Epithelial cell of proximal tubule (primary cell): Measurements from ENCODE around the gene OBI1. TPM values are rescaled to one million over a fixed set of nuclear protein-coding genes. Genes with fewer than 3 reads are reported as not detected.

Experiments
- DNase-seq: peaks from one replicate; pipeline ENCODE4 v3.0.0-alpha.2; 2011; ENCODE audit warnings: low read depth
- H3K4me3 ChIP-seq: 2 replicates; pipeline ENCODE4 v1.5.1; 2011; ENCODE audit warnings: low read depth, mild to moderate bottlenecking, low read length
- total RNA-seq: library from RNA; depleted of rRNA; stranded (reverse); fragments of >200 nt; gene quantifications from 2 replicates; pipeline ENCODE4 v1.2.3, GENCODE V29; 2015
- TF ChIP-seq, protein P1 (sequence below): conservative IDR thresholded peaks from 2 replicates; pipeline ENCODE4 v1.5.1; 2012; ENCODE audit warnings: low read depth, mild to moderate bottlenecking, low read length

Gene OBI1, protein sequence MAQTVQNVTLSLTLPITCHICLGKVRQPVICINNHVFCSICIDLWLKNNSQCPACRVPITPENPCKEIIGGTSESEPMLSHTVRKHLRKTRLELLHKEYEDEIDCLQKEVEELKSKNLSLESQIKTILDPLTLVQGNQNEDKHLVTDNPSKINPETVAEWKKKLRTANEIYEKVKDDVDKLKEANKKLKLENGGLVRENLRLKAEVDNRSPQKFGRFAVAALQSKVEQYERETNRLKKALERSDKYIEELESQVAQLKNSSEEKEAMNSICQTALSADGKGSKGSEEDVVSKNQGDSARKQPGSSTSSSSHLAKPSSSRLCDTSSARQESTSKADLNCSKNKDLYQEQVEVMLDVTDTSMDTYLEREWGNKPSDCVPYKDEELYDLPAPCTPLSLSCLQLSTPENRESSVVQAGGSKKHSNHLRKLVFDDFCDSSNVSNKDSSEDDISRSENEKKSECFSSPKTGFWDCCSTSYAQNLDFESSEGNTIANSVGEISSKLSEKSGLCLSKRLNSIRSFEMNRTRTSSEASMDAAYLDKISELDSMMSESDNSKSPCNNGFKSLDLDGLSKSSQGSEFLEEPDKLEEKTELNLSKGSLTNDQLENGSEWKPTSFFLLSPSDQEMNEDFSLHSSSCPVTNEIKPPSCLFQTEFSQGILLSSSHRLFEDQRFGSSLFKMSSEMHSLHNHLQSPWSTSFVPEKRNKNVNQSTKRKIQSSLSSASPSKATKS
- 14.1 and 15.3 TPM in 2 replicates for total RNA-seq

GRCh38 chr13:78658630-78659449 is at the start of gene OBI1:
Gene OBI1 (minus strand): TSS chr13:78659155. CDS start chr13:78659120, 35 bp downstream.
- no peak for DNase-seq
- H3K4me3 ChIP-seq: peak within 1 kb of the TSS; percentile 80
- TF ChIP-seq, protein P1, sequence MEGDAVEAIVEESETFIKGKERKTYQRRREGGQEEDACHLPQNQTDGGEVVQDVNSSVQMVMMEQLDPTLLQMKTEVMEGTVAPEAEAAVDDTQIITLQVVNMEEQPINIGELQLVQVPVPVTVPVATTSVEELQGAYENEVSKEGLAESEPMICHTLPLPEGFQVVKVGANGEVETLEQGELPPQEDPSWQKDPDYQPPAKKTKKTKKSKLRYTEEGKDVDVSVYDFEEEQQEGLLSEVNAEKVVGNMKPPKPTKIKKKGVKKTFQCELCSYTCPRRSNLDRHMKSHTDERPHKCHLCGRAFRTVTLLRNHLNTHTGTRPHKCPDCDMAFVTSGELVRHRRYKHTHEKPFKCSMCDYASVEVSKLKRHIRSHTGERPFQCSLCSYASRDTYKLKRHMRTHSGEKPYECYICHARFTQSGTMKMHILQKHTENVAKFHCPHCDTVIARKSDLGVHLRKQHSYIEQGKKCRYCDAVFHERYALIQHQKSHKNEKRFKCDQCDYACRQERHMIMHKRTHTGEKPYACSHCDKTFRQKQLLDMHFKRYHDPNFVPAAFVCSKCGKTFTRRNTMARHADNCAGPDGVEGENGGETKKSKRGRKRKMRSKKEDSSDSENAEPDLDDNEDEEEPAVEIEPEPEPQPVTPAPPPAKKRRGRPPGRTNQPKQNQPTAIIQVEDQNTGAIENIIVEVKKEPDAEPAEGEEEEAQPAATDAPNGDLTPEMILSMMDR: no peak

DNA sequence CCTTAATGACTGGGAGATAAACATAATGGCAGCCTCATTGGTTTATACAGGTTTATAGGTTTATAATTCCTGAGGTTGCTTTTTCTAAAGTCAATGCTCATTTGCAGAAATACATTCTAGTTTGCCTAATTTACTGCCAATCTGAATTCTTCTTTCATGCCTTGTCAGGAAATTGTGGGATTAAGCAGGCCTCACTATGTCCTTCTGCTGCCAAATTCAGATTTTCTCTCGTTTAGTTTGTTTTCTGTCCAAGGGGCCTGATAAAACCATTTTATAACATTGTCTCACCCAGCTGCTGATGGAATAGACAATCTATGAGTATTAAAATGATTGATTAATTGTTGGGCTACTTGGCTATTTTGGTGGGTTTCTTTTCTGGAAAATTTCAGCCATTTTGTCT is 42.4 kb upstream of the OBI1 start:
- H3K4me3 ChIP-seq: no peak overlapping the region
- DNase-seq: no peak
- TF ChIP-seq, protein P1: no peak

DNA sequence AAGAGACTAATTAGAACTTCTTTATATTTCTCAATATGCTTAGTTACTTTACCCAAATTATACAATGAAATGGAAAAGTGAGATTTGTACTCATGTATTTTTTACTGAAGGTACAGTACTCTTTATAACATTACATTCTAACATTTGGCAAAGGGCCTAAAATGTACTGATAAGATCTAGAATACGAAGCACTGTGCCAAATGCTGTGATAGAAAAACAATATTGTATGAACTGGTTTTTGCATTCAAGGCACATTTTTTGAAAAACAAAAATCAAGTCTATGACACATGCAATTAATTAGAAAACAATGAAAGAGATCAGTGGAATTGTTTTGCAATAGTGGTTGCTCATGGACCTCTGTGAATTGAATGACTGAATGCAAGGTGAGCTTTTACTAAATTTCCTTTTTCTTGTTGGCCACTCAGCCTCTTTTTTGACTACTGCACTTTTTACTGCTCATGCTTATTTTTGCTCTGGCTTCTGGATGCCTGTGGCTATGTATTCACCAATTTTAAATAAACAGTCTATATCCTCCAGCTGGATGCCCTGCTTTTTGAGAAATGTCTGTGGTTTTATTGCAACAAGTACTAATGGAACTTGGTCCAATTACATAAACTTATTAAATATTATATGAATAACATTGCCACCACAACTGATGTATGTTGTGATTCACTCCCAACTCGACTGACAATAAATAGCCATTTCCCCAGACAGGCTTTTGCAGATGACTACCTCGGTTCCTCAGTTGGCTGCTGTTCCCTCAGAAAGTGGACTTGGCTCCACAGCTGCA is 41.4 kb upstream of the OBI1 start:
- DNase-seq: no peak
- TF ChIP-seq, protein P1: no peak
- H3K4me3 ChIP-seq: no peak overlapping the region

GRCh38 chr13:78689011-78689410 is 30.1 kb upstream of the OBI1 start:
- no peak overlapping the region for H3K4me3 ChIP-seq
- TF ChIP-seq, protein P1: peak; percentile 64
- DNase-seq: no peak

GRCh38 chr13:78686461-78686860 is 27.5 kb upstream of the OBI1 start:
- no peak for DNase-seq
- TF ChIP-seq, protein P1: no peak
- H3K4me3 ChIP-seq: no peak overlapping the region
